A549 (cell line): ENCODE measurements around the gene RNF114.

Source experiments
- TF ChIP-seq, protein P1 (sequence below): fragments of 150-350 bp; IDR thresholded peaks from 2 replicates; pipeline ENCODE4 v1.6.1; 2014; ENCODE audit warnings: low read depth, mild to moderate bottlenecking, low read length
- TF ChIP-seq, protein P2 (sequence below): IDR thresholded peaks from 2 replicates; pipeline ENCODE4 v1.6.1; 2012

DNA sequence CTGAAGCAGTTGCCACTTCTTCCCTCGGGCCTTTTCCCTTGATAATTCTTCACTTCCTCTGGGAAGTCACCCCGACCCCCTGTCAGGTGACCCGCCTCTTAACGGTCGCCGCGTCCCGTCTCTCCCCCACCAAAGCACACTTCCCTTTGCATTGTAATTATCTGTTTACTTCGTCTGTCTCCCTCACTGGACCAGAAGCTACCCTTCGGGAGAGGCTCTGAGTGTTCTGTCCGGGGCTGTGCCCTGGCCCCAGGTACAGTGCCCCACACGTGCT, 45.8 kb downstream of the RNF114 start:
- TF ChIP-seq, protein P1, sequence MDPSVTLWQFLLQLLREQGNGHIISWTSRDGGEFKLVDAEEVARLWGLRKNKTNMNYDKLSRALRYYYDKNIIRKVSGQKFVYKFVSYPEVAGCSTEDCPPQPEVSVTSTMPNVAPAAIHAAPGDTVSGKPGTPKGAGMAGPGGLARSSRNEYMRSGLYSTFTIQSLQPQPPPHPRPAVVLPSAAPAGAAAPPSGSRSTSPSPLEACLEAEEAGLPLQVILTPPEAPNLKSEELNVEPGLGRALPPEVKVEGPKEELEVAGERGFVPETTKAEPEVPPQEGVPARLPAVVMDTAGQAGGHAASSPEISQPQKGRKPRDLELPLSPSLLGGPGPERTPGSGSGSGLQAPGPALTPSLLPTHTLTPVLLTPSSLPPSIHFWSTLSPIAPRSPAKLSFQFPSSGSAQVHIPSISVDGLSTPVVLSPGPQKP, result no peak
- TF ChIP-seq, protein P2, sequence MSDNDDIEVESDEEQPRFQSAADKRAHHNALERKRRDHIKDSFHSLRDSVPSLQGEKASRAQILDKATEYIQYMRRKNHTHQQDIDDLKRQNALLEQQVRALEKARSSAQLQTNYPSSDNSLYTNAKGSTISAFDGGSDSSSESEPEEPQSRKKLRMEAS, result no peak
